H1 (cell line): ENCODE data around the gene MTMR8. TPM values are rescaled to one million over a fixed set of nuclear protein-coding genes. Genes with fewer than 3 reads are reported as not detected.

Experiments
- CTCF ChIA-PET: fragments of 300-600 bp; sonication (Branson Sonifier 250); formaldehyde crosslinking; loops from one replicate; lab custom pipeline; 2021; ENCODE audit not compliant: partially characterized antibody; lab: Charles Lee
- POLR2A ChIA-PET: fragments of 300-600 bp; sonication (Branson Sonifier 250); formaldehyde crosslinking; loops from one replicate; lab custom pipeline; 2021; ENCODE audit warnings: inconsistent platforms; ENCODE audit not compliant: partially characterized antibody; lab: Charles Lee
- DNase-seq, 2 experiments: peaks; one replicate each; pipeline versions ENCODE4 v3.0.0 to v3.0.0-alpha.2; 2010 to 2022; ENCODE audit warnings: low spot score in 2 of 2, low read depth in 1 of 2, mixed read lengths in 1 of 2
- FAIRE-seq: peaks from 2 replicates; lab custom pipeline; 2011; peaks lifted over from hg19 to GRCh38; lab: Jason Lieb, UNC
- H2AFZ ChIP-seq: 2 replicates; pipeline ENCODE4 v1.8.1; 2012; ENCODE audit warnings: low read length, inconsistent platforms
- H2AK5ac ChIP-seq: 2 replicates; pipeline ENCODE4 v1.6.1; 2013; ENCODE audit warnings: low read depth, low read length
- H2BK120ac ChIP-seq: replicated peaks from 2 replicates; pipeline ENCODE3; 2013; ENCODE audit warnings: low read depth, low read length, inconsistent platforms
- H2BK12ac ChIP-seq: 2 replicates; pipeline ENCODE4 v1.6.1; 2013; ENCODE audit warnings: low read depth, low read length
- H2BK15ac ChIP-seq: 2 replicates; pipeline ENCODE4 v1.6.1; 2013; ENCODE audit warnings: low read length
- H2BK20ac ChIP-seq: 2 replicates; pipeline ENCODE4 v1.6.1; 2013; ENCODE audit warnings: low read length
- H2BK5ac ChIP-seq: 2 replicates; pipeline ENCODE4 v1.6.1; 2013; ENCODE audit warnings: low read depth, low read length
- H3K14ac ChIP-seq: 2 replicates; pipeline ENCODE4 v1.6.1; 2013; ENCODE audit warnings: inconsistent platforms; ENCODE audit not compliant: insufficient read length
- H3K18ac ChIP-seq: 2 replicates; pipeline ENCODE4 v1.6.1; 2013; ENCODE audit warnings: low read length; ENCODE audit errors: extremely low read depth
- H3K23ac ChIP-seq: 2 replicates; pipeline ENCODE4 v1.6.1; 2013; ENCODE audit warnings: inconsistent platforms; ENCODE audit not compliant: insufficient read length
- H3K23me2 ChIP-seq: 2 replicates; pipeline ENCODE4 v1.6.1; 2013; ENCODE audit warnings: low read depth, low read length
- H3K27ac ChIP-seq: 2 replicates; pipeline ENCODE4 v1.6.1; 2011; ENCODE audit warnings: low read depth, low read length, inconsistent platforms
- H3K27me3 ChIP-seq, 4 experiments: replicated peaks in 1 of 4; 1 replicate in 1 of 4; 2 replicates in 3 of 4; pipeline versions ENCODE4 v1.6.1 to v1.8.1; 2011 to 2013; ENCODE audit warnings: low read length in 3 of 4, mild to moderate bottlenecking in 3 of 4, inconsistent platforms in 2 of 4, mixed read lengths in 2 of 4, moderate library complexity in 1 of 4; ENCODE audit not compliant: control insufficient read depth in 3 of 4, insufficient read depth in 3 of 4; ENCODE audit errors: extremely low read depth in 1 of 4
- H3K36me3 ChIP-seq, 4 experiments: 2 replicates each; pipeline versions ENCODE4 v1.6.1 to v1.8.1; 2011 to 2013; ENCODE audit warnings: mild to moderate bottlenecking in 4 of 4, low read length in 3 of 4, moderate library complexity in 2 of 4, control low read depth in 1 of 4, inconsistent platforms in 1 of 4; ENCODE audit not compliant: insufficient read depth in 4 of 4, control insufficient read depth in 2 of 4
- H3K4ac ChIP-seq: replicated peaks from 2 replicates; pipeline ENCODE3; 2013; ENCODE audit warnings: low read length, low read depth, mixed read lengths, inconsistent platforms; ENCODE audit not compliant: insufficient read length
- H3K4me1 ChIP-seq, 4 experiments: replicated peaks in 1 of 4; 1 replicate in 1 of 4; 2 replicates in 3 of 4; pipeline versions ENCODE4 v1.6.1 to v1.8.1; 2011 to 2013; ENCODE audit warnings: low read length in 3 of 4, inconsistent platforms in 2 of 4, mixed read lengths in 1 of 4; ENCODE audit not compliant: insufficient read depth in 4 of 4, control insufficient read depth in 3 of 4
- H3K4me2 ChIP-seq, 2 experiments: 2 replicates each; pipeline versions ENCODE4 v1.6.1 to v1.8.1; 2011 to 2013; ENCODE audit warnings: low read depth in 2 of 2, low read length in 2 of 2, control low read depth in 1 of 2, inconsistent platforms in 1 of 2, mild to moderate bottlenecking in 1 of 2; ENCODE audit not compliant: insufficient read depth in 1 of 2
- H3K4me3 ChIP-seq, 4 experiments: fragments of 200-600, 300-600 bp in 1 of 4; sonication (generic), shearing (Covaris generic), sonication (Bioruptor Twin) in 1 of 4; 2 replicates each; pipeline versions ENCODE4 v1.5.1 to v1.8.1; 2011 to 2016; ENCODE audit warnings: low read length in 4 of 4, low read depth in 3 of 4, control low read depth in 2 of 4, inconsistent platforms in 2 of 4, mild to moderate bottlenecking in 2 of 4, mixed read lengths in 1 of 4, moderate library complexity in 1 of 4; ENCODE audit not compliant: insufficient read depth in 2 of 4; ENCODE audit errors: extremely low read depth in 1 of 4
- H3K56ac ChIP-seq: replicated peaks from 2 replicates; pipeline ENCODE3; 2013; ENCODE audit warnings: low read depth, mild to moderate bottlenecking, mixed read lengths, low read length, inconsistent platforms; ENCODE audit not compliant: insufficient read length
- H3K79me1 ChIP-seq: 2 replicates; pipeline ENCODE4 v1.6.1; 2013; ENCODE audit warnings: low read depth, low read length, control low read depth
- H3K79me2 ChIP-seq, 2 experiments: 2 replicates each; pipeline versions ENCODE4 v1.6.1 to v1.8.1; 2012 to 2013; ENCODE audit warnings: low read length in 2 of 2, mild to moderate bottlenecking in 2 of 2, inconsistent platforms in 1 of 2; ENCODE audit not compliant: insufficient read depth in 2 of 2, control insufficient read depth in 1 of 2
- H3K9ac ChIP-seq, 4 experiments: replicated peaks in 1 of 4; 1 replicate in 1 of 4; 2 replicates in 3 of 4; pipeline versions ENCODE4 v1.6.1 to v1.8.1; 2011 to 2013; ENCODE audit warnings: low read depth in 3 of 4, low read length in 3 of 4, control low read depth in 2 of 4, mild to moderate bottlenecking in 2 of 4, moderate library complexity in 2 of 4, inconsistent platforms in 1 of 4; ENCODE audit errors: extremely low read depth in 1 of 4
- H3K9me3 ChIP-seq, 2 experiments: 2 replicates each; pipeline versions ENCODE4 v1.6.1 to v1.8.1; 2012 to 2013; ENCODE audit warnings: mild to moderate bottlenecking in 2 of 2, moderate library complexity in 2 of 2, control low read depth in 1 of 2, inconsistent platforms in 1 of 2, low read depth in 1 of 2, low read length in 1 of 2, mixed read lengths in 1 of 2; ENCODE audit not compliant: insufficient read depth in 2 of 2
- H4K20me1 ChIP-seq, 2 experiments: replicated peaks in 1 of 2; 2 replicates each; pipeline versions ENCODE3 to v1.8.1; 2011 to 2013; ENCODE audit warnings: inconsistent platforms in 2 of 2, low read length in 2 of 2, mild to moderate bottlenecking in 1 of 2; ENCODE audit not compliant: insufficient read depth in 2 of 2, control insufficient read depth in 1 of 2
- H4K5ac ChIP-seq: 2 replicates; pipeline ENCODE4 v1.6.1; 2013; ENCODE audit warnings: low read length, low read depth, mixed read lengths, inconsistent platforms; ENCODE audit not compliant: insufficient read length
- H4K8ac ChIP-seq: 2 replicates; pipeline ENCODE4 v1.8.0; 2013; ENCODE audit warnings: mild to moderate bottlenecking, moderate library complexity, low read length, inconsistent platforms; ENCODE audit not compliant: insufficient read depth; ENCODE audit errors: extremely low read depth
- H4K91ac ChIP-seq: replicated peaks from 2 replicates; pipeline ENCODE3; 2013; ENCODE audit warnings: low read length, mixed read lengths, inconsistent platforms; ENCODE audit not compliant: insufficient read length
- BRCA1 ChIP-seq: IDR thresholded peaks from 2 replicates; pipeline ENCODE4 v1.6.1; 2012; ENCODE audit warnings: low read depth, low read length, improper control_type of control experiment
- GTF2F1 ChIP-seq: IDR thresholded peaks from 2 replicates; pipeline ENCODE4 v1.6.1; 2012; ENCODE audit warnings: low read depth, low read length, improper control_type of control experiment, borderline replicate concordance
- HDAC2 ChIP-seq, 2 experiments: fragments of 300-600 bp in 1 of 2; sonication (generic) in 1 of 2; IDR thresholded peaks; 2 replicates each; pipeline ENCODE4 v1.6.1; 2011 to 2012; ENCODE audit warnings: low read depth in 2 of 2, low read length in 2 of 2, mild to moderate bottlenecking in 2 of 2, moderate library complexity in 2 of 2, borderline replicate concordance in 1 of 2, inconsistent platforms in 1 of 2
- NRF1 ChIP-seq: IDR thresholded peaks from 2 replicates; pipeline ENCODE4 v1.6.1; 2011; ENCODE audit warnings: mild to moderate bottlenecking, low read depth, low read length, improper control_type of control experiment
- PHF8 ChIP-seq: fragments of 200-600 bp; sonication (generic); conservative IDR thresholded peaks from 2 replicates; pipeline ENCODE4 v1.7.1; 2012; ENCODE audit warnings: low read depth, mild to moderate bottlenecking, inconsistent platforms, low read length, moderate library complexity
- RXRA ChIP-seq: IDR thresholded peaks from 2 replicates; pipeline ENCODE4 v1.6.1; 2011; ENCODE audit warnings: low read depth, mild to moderate bottlenecking, low read length, moderate library complexity; ENCODE audit not compliant: insufficient read depth
- SIRT6 ChIP-seq: IDR thresholded peaks from one replicate; pipeline ENCODE4 v1.7.1; 2012; ENCODE audit warnings: low read length, inconsistent platforms
- SP2 ChIP-seq: IDR thresholded peaks from 2 replicates; pipeline ENCODE4 v1.6.1; 2012; ENCODE audit warnings: mild to moderate bottlenecking, low read length, inconsistent platforms
- SP4 ChIP-seq: IDR thresholded peaks from 2 replicates; pipeline ENCODE4 v1.6.1; 2012; ENCODE audit warnings: low read length, inconsistent platforms
- TAF1 ChIP-seq: IDR thresholded peaks from 2 replicates; pipeline ENCODE4 v1.6.1; 2011; ENCODE audit warnings: mild to moderate bottlenecking, low read depth, low read length
- YY1 ChIP-seq: IDR thresholded peaks from 2 replicates; pipeline ENCODE4 v1.6.1; 2011; ENCODE audit warnings: low read depth, mild to moderate bottlenecking, low read length
- WGBS, 2 experiments: shearing (Covaris generic) in 1 of 2; methylation state at CpG; one replicate each; pipeline versions ENCODE4 v1.1.6 to v1.1.7; 2013 to 2015; ENCODE audit warnings: low lambda C conversion rate in 2 of 2, mixed read lengths in 2 of 2, inconsistent platforms in 1 of 2, low coverage in 1 of 2, missing lambda C conversion rate in 1 of 2; ENCODE audit not compliant: insufficient replicate concordance in 2 of 2, insufficient coverage in 1 of 2, insufficient read length in 1 of 2; ENCODE audit errors: extremely low coverage in 1 of 2, missing lambda C conversion rate in 1 of 2; 5-methylcytosine and 5-hydroxymethylcytosine counted together
- polyA plus RNA-seq, 7 experiments: library from polyadenylated mRNA; depleted of rRNA in 3 of 7; stranded (reverse) in 5 of 7; unstranded in 2 of 7; fragments of >200 nt in 5 of 7; fragments of 200-250 nt in 2 of 7; gene quantifications; 1 replicate in 5 of 7; 2 replicates in 1 of 7; 4 replicates in 1 of 7; pipeline versions ENCODE4 v1.2.1 to v1.2.3, GENCODE V29; 2011 to 2013; ENCODE audit warnings: missing spikeins in 2 of 7, mixed read lengths in 2 of 7
- total RNA-seq: library from RNA; stranded (reverse); fragmentation: NEBNext Ultra II Directional; extraction: Animal tissue kit (Norgen Biotek cat#: 25700); gene quantifications from 2 replicates; pipeline ENCODE4 v1.2.1, GENCODE V29; 2021
- TF ChIP-seq, protein P1 (sequence below), 3 experiments: IDR thresholded peaks; 1 replicate in 2 of 3; 2 replicates in 1 of 3; pipeline versions ENCODE4 v1.5.1 to v1.6.1; 2011; ENCODE audit warnings: low read length in 3 of 3, mild to moderate bottlenecking in 3 of 3, inconsistent platforms in 2 of 3, low read depth in 1 of 3, moderate library complexity in 1 of 3; ENCODE audit not compliant: insufficient read depth in 1 of 3; ENCODE audit errors: control extremely low read depth in 1 of 3

Gene MTMR8
- total and polyA plus RNA-seq, 2 of the 8 experiments (the other 6 are each of a cell fraction or from before 2014, with no cell fraction given), result 1.3 to 6.3 TPM

DNA sequence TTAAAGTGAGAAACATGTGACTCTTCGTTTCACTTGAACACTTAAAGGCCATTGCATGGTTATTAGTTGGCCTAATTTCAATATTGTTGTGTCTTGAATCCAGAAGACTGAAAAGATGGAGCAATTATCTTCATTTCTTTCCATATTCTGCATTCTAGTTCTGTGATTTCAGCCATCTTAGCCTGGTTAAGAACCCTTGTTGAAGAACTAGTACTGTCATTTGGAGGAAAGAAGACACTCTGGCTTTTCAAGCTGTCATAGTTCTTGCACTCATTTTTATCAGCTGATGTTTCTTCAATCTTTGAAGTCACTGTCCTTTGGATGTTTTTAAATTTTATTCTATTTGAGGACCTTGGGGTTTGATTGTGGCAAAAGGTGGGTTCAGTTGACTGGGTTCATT lies 81.6 kb downstream of the MTMR8 start:
- Histone ChIP-seq H3K4ac (no peak overlapping the region), H3K27ac (no peak overlapping the region), H2AK5ac (no peak overlapping the region), H4K91ac (no peak overlapping the region), H2BK12ac (no peak overlapping the region), H3K4me2 (no peak overlapping the region), H3K36me3 (no peaks in the 10 kb centered on the region), H2BK5ac (no peak overlapping the region), H3K79me2 (no peaks in the 10 kb centered on the region), H4K5ac (no peak overlapping the region), H3K79me1 (no peaks in the 10 kb centered on the region), H3K9me3 (peaks cover 0 to 8% of the 10 kb centered on the region in 2 experiments; a peak in 2 of 4 replicates), H2BK15ac (no peak overlapping the region), H3K27me3 (no peaks in the 10 kb centered on the region), H3K18ac (no peak overlapping the region), H3K56ac (no peak overlapping the region), H2BK120ac (no peak overlapping the region), H2AFZ (no peak overlapping the region), H3K14ac (no peak overlapping the region), H3K4me1 (no peaks in the 10 kb centered on the region), H3K23ac (no peak overlapping the region), H2BK20ac (no peak overlapping the region), H4K8ac (no peak overlapping the region), H3K23me2 (no peaks in the 10 kb centered on the region), H4K20me1 (no peaks in the 10 kb centered on the region), H3K9ac (no peak overlapping the region), H3K4me3 (no peak overlapping the region)
- DNase-seq, result no peak
- ChIA-PET CTCF (no interaction called here), POLR2A (no interaction called here)
- TF ChIP-seq NRF1, result no peak
- TF ChIP-seq, protein P1, sequence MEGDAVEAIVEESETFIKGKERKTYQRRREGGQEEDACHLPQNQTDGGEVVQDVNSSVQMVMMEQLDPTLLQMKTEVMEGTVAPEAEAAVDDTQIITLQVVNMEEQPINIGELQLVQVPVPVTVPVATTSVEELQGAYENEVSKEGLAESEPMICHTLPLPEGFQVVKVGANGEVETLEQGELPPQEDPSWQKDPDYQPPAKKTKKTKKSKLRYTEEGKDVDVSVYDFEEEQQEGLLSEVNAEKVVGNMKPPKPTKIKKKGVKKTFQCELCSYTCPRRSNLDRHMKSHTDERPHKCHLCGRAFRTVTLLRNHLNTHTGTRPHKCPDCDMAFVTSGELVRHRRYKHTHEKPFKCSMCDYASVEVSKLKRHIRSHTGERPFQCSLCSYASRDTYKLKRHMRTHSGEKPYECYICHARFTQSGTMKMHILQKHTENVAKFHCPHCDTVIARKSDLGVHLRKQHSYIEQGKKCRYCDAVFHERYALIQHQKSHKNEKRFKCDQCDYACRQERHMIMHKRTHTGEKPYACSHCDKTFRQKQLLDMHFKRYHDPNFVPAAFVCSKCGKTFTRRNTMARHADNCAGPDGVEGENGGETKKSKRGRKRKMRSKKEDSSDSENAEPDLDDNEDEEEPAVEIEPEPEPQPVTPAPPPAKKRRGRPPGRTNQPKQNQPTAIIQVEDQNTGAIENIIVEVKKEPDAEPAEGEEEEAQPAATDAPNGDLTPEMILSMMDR (IDR thresholded peaks at IDR 0.05; ENCODE audit: control extremely low read depth in 1 of 3, insufficient read depth in 1 of 3, low read depth in 1 of 3, low read length in 3 of 3), result no peak
- no peak for TF ChIP-seq SIRT6
- no peak for TF ChIP-seq SP4
- no peak for TF ChIP-seq PHF8
- TF ChIP-seq TAF1, result no peak
- TF ChIP-seq SP2, result no peak
- TF ChIP-seq YY1, result no peak
- no peak for TF ChIP-seq RXRA
- TF ChIP-seq BRCA1, result no peak
- TF ChIP-seq GTF2F1, result no peak
- no peak for TF ChIP-seq HDAC2 (IDR thresholded peaks at IDR 0.05; ENCODE audit: borderline replicate concordance in 1 of 2, low read depth in 2 of 2, low read length in 2 of 2)
- no peak for FAIRE-seq
- WGBS, 2 experiments, result 40% methylated on average over 1 of the region's 1 CpG; no CpG with 5 or more reads in 1 of the 2 experiments
